Cardiac fibroblast (primary cell): Measurements from ENCODE around the gene FAM9C.
"Not testable (repeated sequence)": the region's sequence is repeated elsewhere in the genome, so short reads cannot be mapped to it uniquely, and the experiment has no call there.

Source experiments
- DNase-seq, 2 donors: peaks; one replicate each; pipeline versions ENCODE4 v3.0.0 to v3.0.0-alpha.2; 2010; ENCODE audit warnings: low read depth in 2 of 2
- H3K4me3 ChIP-seq, 2 donors: replicated peaks in 1 of 2; 1 replicate in 1 of 2; 2 replicates in 1 of 2; pipeline ENCODE4 v1.5.1; 2011; ENCODE audit warnings: low read depth in 2 of 2, low read length in 2 of 2, mild to moderate bottlenecking in 2 of 2, moderate library complexity in 1 of 2
- TF ChIP-seq, protein P1 (sequence below): IDR thresholded peaks from one replicate; pipeline ENCODE4 v1.5.1; 2011; ENCODE audit warnings: low read depth, mild to moderate bottlenecking, low read length, inconsistent platforms

Gene FAM9C

DNA sequence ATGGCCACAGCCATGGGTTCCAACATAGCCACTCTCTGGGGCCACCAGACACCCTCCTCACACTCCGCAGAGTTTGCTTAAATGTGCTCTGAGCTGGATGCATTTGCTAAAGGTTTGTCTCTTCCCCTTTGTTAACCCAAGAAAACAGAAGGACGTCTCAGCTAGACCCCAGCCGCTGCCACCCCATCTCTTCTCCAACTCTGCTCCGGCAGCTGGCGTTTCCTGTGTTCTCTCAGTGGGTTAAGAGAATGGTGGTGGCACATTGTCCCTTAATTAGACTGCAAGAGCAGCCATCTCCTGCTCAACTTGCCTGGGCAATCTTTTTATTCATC is 43.7 kb upstream of the FAM9C start:
- TF ChIP-seq, protein P1, sequence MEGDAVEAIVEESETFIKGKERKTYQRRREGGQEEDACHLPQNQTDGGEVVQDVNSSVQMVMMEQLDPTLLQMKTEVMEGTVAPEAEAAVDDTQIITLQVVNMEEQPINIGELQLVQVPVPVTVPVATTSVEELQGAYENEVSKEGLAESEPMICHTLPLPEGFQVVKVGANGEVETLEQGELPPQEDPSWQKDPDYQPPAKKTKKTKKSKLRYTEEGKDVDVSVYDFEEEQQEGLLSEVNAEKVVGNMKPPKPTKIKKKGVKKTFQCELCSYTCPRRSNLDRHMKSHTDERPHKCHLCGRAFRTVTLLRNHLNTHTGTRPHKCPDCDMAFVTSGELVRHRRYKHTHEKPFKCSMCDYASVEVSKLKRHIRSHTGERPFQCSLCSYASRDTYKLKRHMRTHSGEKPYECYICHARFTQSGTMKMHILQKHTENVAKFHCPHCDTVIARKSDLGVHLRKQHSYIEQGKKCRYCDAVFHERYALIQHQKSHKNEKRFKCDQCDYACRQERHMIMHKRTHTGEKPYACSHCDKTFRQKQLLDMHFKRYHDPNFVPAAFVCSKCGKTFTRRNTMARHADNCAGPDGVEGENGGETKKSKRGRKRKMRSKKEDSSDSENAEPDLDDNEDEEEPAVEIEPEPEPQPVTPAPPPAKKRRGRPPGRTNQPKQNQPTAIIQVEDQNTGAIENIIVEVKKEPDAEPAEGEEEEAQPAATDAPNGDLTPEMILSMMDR, result no peak
- no peak overlapping the region for H3K4me3 ChIP-seq
- no peak for DNase-seq

DNA sequence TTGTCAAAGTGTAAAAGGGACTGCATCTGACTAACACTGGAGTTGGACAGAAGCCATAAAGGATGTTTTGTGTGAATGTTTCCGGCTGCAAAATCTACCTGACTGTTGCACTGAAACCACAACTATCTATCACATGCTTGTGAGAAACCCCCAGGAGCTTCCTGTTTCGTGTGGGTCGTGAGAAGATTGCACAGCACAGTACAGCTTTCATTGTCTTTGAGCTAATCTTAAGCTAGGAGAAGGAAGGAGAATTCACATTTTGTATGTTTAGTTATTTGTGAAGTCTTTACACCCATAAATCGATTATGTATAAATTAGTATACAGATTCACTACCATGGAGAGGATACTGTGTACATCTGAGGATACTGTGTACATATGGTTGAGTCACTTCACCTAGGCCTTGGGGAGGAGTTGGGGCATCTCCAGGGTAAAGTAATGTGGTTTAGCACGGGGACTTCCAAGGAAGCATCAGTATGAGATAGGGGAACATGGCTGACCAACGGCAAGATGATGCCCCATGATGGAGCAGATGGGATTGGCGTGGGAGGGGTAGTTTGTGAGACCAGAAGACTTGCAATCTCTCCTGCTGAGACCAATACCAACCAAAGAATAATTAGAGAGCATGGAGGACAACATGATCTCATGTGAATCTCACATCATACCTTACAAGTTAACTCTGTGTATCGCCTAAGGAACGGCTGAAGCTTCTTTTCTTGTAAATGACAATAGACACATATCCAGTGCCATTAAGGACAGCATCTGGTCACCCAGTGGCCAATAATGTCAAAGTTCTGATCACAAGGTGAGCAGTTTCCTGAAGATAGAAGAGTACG is 43.1 kb upstream of the FAM9C start:
- TF ChIP-seq, protein P1, result no peak
- H3K4me3 ChIP-seq, result no peak overlapping the region
- peak; percentile 46 to 76 for DNase-seq

DNA sequence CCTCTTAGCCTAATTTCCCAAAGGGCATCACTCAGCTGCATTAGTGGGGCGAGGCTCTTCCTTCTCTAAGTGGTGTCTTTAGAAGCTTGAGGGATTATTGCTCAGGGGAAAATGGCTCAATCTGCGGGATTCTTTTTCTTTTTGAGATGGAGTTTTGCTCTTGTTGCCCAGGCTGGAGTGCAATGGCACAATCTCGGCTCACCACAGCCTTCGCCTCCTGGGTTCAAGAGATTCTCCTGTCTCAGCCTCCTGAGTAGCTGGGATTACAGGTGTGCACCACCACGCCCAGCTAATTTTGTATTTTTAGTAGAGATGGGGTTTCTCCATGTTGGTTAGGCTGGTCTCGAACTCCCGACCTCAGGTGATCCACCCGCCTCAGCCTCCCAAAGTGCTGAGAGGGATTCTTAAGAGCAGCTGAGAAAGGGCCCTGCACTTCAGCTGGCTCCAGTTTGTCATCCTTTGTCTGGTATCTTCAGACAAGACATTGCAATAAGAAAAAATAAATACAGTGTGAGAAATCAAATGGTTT is 42.4 kb upstream of the FAM9C start:
- not testable (repeated sequence) for DNase-seq, H3K4me3 ChIP-seq

DNA sequence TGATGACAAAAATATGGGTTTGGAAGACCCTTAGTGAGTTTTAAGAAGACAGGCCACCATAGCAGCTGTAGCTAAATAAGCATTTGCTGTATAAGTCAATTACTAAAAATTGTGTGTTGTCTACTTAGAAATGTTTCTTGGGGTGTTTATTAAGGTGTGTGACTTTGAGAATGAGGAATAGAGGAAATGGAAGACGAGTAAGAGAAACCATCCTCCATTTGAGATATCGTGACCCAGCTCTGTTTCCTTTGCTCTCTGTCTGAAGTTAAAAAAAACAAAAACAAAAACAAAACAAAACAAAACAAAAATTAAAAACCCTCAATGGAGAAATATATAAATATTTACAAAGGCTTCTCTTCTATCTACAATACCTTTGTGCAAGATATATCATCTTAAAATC is 41.7 kb upstream of the FAM9C start:
- DNase-seq, result no peak
- H3K4me3 ChIP-seq, result no peak overlapping the region
- TF ChIP-seq, protein P1, result no peak

DNA sequence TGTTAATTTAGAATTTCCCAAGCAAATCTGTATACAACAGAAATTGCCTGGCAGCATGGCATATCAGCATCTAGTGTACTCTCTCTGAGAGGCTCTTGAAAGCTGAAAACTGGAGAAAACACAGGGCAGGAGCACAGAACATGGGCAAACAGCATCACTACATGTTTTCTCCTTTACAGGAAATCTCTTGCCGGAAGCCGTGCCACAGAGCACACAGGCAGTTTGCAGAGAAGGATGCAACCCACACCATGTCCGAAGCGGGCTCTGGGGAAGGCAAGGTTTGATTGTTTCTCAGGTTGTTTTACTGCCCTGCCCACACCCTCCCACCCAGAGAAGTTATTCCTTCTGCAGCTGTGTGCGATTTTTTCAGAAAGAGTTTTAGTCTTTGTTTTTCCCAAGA is 41.1 kb upstream of the FAM9C start:
- TF ChIP-seq, protein P1, result no peak
- H3K4me3 ChIP-seq, result no peak overlapping the region
- no peak for DNase-seq

DNA sequence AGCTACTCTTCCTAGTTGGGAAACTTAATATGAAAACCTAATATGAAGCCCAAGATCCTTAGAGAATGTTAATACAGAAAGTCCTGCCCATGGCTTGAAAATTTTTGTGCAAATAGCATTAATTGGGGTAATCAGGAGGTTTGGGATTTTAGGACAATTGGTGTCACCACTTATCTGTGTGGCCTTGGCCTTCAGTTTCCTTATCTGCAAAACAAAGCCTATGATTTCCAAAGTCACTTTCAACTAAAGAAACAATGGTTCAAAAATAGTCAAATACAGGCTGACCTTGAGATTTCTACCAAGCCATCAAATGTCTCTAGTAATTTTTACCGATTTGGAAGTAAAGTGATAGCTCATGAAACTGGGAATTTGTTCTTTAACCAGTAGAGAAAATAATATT is 40.2 kb upstream of the FAM9C start:
- no peak for DNase-seq
- no peak overlapping the region for H3K4me3 ChIP-seq
- TF ChIP-seq, protein P1, result no peak

DNA sequence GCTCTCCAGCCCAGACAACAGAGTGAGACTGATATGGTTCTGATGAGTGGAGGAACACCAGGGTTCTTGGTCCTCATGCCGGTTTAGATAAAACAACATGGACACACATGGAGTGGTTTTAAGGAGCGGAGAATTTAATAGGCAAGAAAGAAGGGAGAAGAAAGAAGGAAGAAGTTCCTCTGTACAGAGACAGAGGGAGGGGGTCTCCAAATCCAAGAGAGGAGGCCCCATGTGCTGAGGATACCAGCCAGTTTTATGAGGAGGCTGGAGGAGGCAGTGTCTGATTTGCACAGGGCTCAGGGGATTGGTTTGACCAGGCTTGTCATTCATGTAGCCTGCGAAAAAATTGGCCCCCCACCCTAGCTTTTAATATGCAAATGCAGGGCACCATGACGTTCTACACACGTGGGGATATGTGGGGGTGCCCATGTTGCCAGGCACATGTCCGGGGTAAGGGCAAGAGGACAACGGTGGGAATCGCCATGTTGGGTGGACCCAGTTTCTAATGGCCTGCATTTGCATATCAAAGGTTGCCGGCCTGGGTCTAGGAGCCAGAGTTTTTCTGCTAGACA is 39.4 kb upstream of the FAM9C start:
- not testable (repeated sequence) for DNase-seq, H3K4me3 ChIP-seq
